GM12873 (cell line): ENCODE results near the gene DOCK9.

Experiments
- CTCF ChIP-seq: IDR thresholded peaks from 2 replicates; pipeline ENCODE4 v1.5.1; 2012; ENCODE audit warnings: low read depth, mild to moderate bottlenecking, moderate library complexity, low read length, control low read depth; ENCODE audit not compliant: insufficient read depth; ENCODE audit errors: missing control alignments

DOCK9 gene

GRCh38 chr13:98883998-98884397 lies 93.9 kb downstream of the DOCK9 start:
- no peak for TF ChIP-seq CTCF

- TF ChIP-seq CTCF: no peak
Measured at GRCh38 chr13:98881390-98881789, 96.5 kb downstream of the DOCK9 start.

- TF ChIP-seq CTCF: no peak
Measured at GRCh38 chr13:98880677-98881076, 97.2 kb downstream of the DOCK9 start.

- TF ChIP-seq CTCF: no peak
Measured at GRCh38 chr13:98879957-98880356, 97.9 kb downstream of the DOCK9 start.

GRCh38 chr13:98879127-98879520 lies 98.7 kb downstream of the DOCK9 start:
- no peak for TF ChIP-seq CTCF

GRCh38 chr13:98878486-98879126 lies 99.3 kb downstream of the DOCK9 start:
- no peak for TF ChIP-seq CTCF

- TF ChIP-seq CTCF: no peak
Measured at GRCh38 chr13:98877936-98878335, 99.9 kb downstream of the DOCK9 start.

- no peak for TF ChIP-seq CTCF
Measured at GRCh38 chr13:98877466-98877865, 100.4 kb downstream of the DOCK9 start.
